Activated CD4-positive, alpha-beta memory T cell treated with anti-CD3 and anti-CD28 coated beads, Interleukin-2, amount 10 ng/mL, durations not matched to agents 7 days and 5 days (primary cell): ENCODE results near the gene SPATA25. TPM values are rescaled to one million over a fixed set of nuclear protein-coding genes. Genes with fewer than 3 reads are reported as not detected.
A peak's percentile ranks its signal among the peaks of the same experiment; 100 is the strongest.

Source experiments
- CTCF ChIA-PET: fragments of 350-600 bp; sonication (Branson Sonifier 250); formaldehyde crosslinking; loops from one replicate; lab custom pipeline; 2021; ENCODE audit warnings: antibody characterized with exemption, inconsistent platforms; lab: Charles Lee
- POLR2A ChIA-PET: fragments of 350-600 bp; sonication (Branson Sonifier 250); formaldehyde crosslinking; loops from one replicate; lab custom pipeline; 2021; ENCODE audit warnings: antibody characterized with exemption; lab: Charles Lee
- DNase-seq: peaks from one replicate; pipeline ENCODE4 v3.0.0-alpha.2; 2020
- H3K27ac Mint-ChIP-seq: one replicate; pipeline ENCODE4 v1.8.0; 2021; ENCODE audit warnings: mild to moderate bottlenecking, mixed read lengths
- H3K27me3 Mint-ChIP-seq: one replicate; pipeline ENCODE4 v1.8.0; 2021; ENCODE audit warnings: mixed read lengths
- H3K36me3 Mint-ChIP-seq: one replicate; pipeline ENCODE4 v1.8.0; 2021; ENCODE audit warnings: low read depth, mixed read lengths
- H3K4me1 Mint-ChIP-seq: one replicate; pipeline ENCODE4 v1.8.0; 2021; ENCODE audit warnings: mixed read lengths
- H3K4me3 Mint-ChIP-seq: one replicate; pipeline ENCODE4 v1.8.0; 2021; ENCODE audit warnings: mild to moderate bottlenecking, mixed read lengths
- H3K9me3 Mint-ChIP-seq: one replicate; pipeline ENCODE4 v1.8.0; 2021; ENCODE audit warnings: mixed read lengths
- total RNA-seq, 2 experiments: library from RNA; stranded (reverse); gene quantifications; one replicate each; pipeline ENCODE4 v1.2.3, GENCODE V29; 2021

Gene SPATA25
- total RNA-seq, 2 experiments from 2014 or later, result 0.30 to 0.88 TPM

GRCh38 chr20:45898285-45898684 is 10.9 kb upstream of the SPATA25 start:
- H3K27me3 Mint-ChIP-seq, result no peaks in the 10 kb centered on the region
- peaks cover 11% of the 10 kb centered on the region for H3K36me3 Mint-ChIP-seq
- no peak overlapping the region for H3K4me3 Mint-ChIP-seq
- peaks cover 7% of the 10 kb centered on the region for H3K4me1 Mint-ChIP-seq
- DNase-seq, result no peak
- H3K9me3 Mint-ChIP-seq, result no peaks in the 10 kb centered on the region
- no peak overlapping the region for H3K27ac Mint-ChIP-seq
- CTCF ChIA-PET, result no interaction called here
- POLR2A ChIA-PET, result interaction anchor here (1.3 kb wide), 1 partner anchor 12 kb away, joined by 3 read pairs; no protein-coding TSS in a partner anchor

- no peak overlapping the region for H3K4me3 Mint-ChIP-seq
- no peak overlapping the region for H3K27ac Mint-ChIP-seq
- no peaks in the 10 kb centered on the region for H3K27me3 Mint-ChIP-seq
- POLR2A ChIA-PET, result interaction anchor here (1.3 to 1.5 kb wide), 2 partner anchors 8 to 13 kb away, joined by 3 read pairs; no protein-coding TSS in a partner anchor
- H3K4me1 Mint-ChIP-seq, result peaks cover 13% of the 10 kb centered on the region
- no peaks in the 10 kb centered on the region for H3K9me3 Mint-ChIP-seq
- CTCF ChIA-PET, result no interaction called here
- DNase-seq, result no peak
- peaks cover 11% of the 10 kb centered on the region for H3K36me3 Mint-ChIP-seq
Observed at GRCh38 chr20:45897692-45898091, 10.3 kb upstream of the SPATA25 start.

GRCh38 chr20:45897289-45897688 is 9.9 kb upstream of the SPATA25 start:
- Mint-ChIP-seq H3K27ac (no peak overlapping the region), H3K27me3 (no peaks in the 10 kb centered on the region), H3K9me3 (no peaks in the 10 kb centered on the region), H3K4me3 (no peak overlapping the region), H3K4me1 (peaks cover 17% of the 10 kb centered on the region), H3K36me3 (peaks cover 11% of the 10 kb centered on the region)
- POLR2A ChIA-PET, result interaction anchor here (1.3 to 1.5 kb wide), 3 partner anchors 8 to 16 kb away, joined by 3 read pairs; partner anchors contain the start of gene ZSWIM1
- no peak for DNase-seq
- CTCF ChIA-PET, result no interaction called here

DNA sequence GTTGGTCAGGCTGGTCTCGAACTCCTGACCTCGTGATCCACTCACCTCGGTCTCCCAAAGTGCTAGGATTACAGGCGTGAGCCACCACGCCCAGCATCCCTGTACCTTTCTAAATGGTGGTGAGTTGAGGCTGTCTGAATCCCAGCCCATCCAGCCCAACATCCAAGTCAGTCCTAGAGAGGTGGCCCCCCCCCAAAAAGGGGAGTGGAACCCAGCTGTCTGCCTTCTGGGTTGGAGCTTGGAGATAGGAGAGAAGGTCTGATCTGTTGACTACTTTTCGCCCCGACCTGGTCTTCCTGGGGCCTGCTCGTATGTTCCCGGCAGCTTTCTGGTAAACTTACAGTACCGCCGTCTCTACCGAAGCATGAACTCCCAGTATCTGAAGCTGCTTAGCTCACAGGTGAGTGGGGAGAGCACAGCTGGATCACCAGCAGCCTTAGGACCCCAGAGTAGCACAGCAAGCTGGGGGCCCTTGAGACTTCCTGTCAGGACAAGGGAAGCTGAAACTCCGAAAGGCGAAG is 9.3 kb upstream of the SPATA25 start:
- H3K4me1 Mint-ChIP-seq, result peaks cover 22% of the 10 kb centered on the region
- H3K36me3 Mint-ChIP-seq, result peaks cover 11% of the 10 kb centered on the region
- no peak overlapping the region for H3K4me3 Mint-ChIP-seq
- H3K27me3 Mint-ChIP-seq, result no peaks in the 10 kb centered on the region
- H3K9me3 Mint-ChIP-seq, result no peaks in the 10 kb centered on the region
- POLR2A ChIA-PET, result interaction anchor here (1.3 to 1.5 kb wide), 3 partner anchors 9 to 16 kb away, joined by 3 read pairs; partner anchors contain the start of gene ZSWIM1
- no peak for DNase-seq
- CTCF ChIA-PET, result no interaction called here
- H3K27ac Mint-ChIP-seq, result no peak overlapping the region

DNA sequence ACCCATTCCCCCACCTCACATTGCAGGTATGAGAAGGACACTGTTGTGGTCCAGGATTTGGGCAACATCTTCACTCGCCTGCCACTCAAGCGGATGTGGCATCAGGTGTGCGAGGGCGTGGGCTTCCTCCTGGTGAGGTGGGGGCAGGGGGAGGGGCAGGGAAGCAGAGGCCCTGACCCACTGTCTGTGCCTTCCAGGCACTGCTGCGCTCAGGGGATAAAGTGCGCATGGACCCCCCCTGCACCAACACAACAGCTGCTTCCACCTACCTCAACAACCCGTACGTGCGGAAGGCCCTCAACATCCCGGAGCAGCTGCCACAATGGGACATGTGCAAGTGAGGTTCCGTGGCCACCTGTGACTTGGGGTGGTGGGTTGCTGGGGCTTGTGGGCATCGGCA is 7.4 kb upstream of the SPATA25 start:
- ChIA-PET CTCF (no interaction called here), POLR2A (interaction anchor here (1.3 kb wide), 1 partner anchor 10 kb away, joined by 3 read pairs; no protein-coding TSS in a partner anchor)
- H3K4me3 Mint-ChIP-seq, result no peak overlapping the region
- no peak overlapping the region for H3K27ac Mint-ChIP-seq
- DNase-seq, result no peak
- H3K36me3 Mint-ChIP-seq, result peaks cover 13% of the 10 kb centered on the region
- H3K9me3 Mint-ChIP-seq, result no peaks in the 10 kb centered on the region
- H3K4me1 Mint-ChIP-seq, result peaks cover 32% of the 10 kb centered on the region
- H3K27me3 Mint-ChIP-seq, result peaks cover 5% of the 10 kb centered on the region

- peak overlapping the region; percentile 5 for H3K4me3 Mint-ChIP-seq
- no peak overlapping the region for H3K27ac Mint-ChIP-seq
- peaks cover 5% of the 10 kb centered on the region for H3K27me3 Mint-ChIP-seq
- CTCF ChIA-PET, result interaction anchor here (0.9 to 1.5 kb wide), 2 partner anchors 12 to 94 kb away, joined by 3 read pairs; partner anchors contain the start of gene ZSWIM1
- peaks cover 33% of the 10 kb centered on the region for H3K4me1 Mint-ChIP-seq
- no peaks in the 10 kb centered on the region for H3K9me3 Mint-ChIP-seq
- H3K36me3 Mint-ChIP-seq, result peaks cover 13% of the 10 kb centered on the region
- POLR2A ChIA-PET, result interaction anchor here (1.6 to 5.4 kb wide), 3 partner anchors 9 to 40 kb away, joined by 6 to 42 read pairs (median 36); partner anchors contain the start of genes PCIF1 and ZSWIM1
- no peak for DNase-seq
Observed at GRCh38 chr20:45893831-45894230, 6.4 kb upstream of the SPATA25 start.

GRCh38 chr20:45892828-45893500 is 5.5 kb upstream of the SPATA25 start:
- no peaks in the 10 kb centered on the region for H3K9me3 Mint-ChIP-seq
- peaks cover 5% of the 10 kb centered on the region for H3K27me3 Mint-ChIP-seq
- ChIA-PET CTCF (interaction anchor here (1.5 to 4.0 kb wide), 3 partner anchors 12 to 94 kb away, joined by 3 to 19 read pairs (median 7); partner anchors contain the start of gene ZSWIM1), POLR2A (interaction anchor here (1.2 to 5.4 kb wide), 6 partner anchors 8 to 80 kb away, joined by 3 to 42 read pairs (median 14); partner anchors contain the start of genes PCIF1, UBE2C, ZNF335 and ZSWIM1)
- peak overlapping the region; percentile 36 for H3K27ac Mint-ChIP-seq
- peak overlapping the region; percentile 88 for H3K4me3 Mint-ChIP-seq
- DNase-seq, result no peak
- H3K4me1 Mint-ChIP-seq, result peaks cover 33% of the 10 kb centered on the region
- H3K36me3 Mint-ChIP-seq, result peaks cover 13% of the 10 kb centered on the region

DNA sequence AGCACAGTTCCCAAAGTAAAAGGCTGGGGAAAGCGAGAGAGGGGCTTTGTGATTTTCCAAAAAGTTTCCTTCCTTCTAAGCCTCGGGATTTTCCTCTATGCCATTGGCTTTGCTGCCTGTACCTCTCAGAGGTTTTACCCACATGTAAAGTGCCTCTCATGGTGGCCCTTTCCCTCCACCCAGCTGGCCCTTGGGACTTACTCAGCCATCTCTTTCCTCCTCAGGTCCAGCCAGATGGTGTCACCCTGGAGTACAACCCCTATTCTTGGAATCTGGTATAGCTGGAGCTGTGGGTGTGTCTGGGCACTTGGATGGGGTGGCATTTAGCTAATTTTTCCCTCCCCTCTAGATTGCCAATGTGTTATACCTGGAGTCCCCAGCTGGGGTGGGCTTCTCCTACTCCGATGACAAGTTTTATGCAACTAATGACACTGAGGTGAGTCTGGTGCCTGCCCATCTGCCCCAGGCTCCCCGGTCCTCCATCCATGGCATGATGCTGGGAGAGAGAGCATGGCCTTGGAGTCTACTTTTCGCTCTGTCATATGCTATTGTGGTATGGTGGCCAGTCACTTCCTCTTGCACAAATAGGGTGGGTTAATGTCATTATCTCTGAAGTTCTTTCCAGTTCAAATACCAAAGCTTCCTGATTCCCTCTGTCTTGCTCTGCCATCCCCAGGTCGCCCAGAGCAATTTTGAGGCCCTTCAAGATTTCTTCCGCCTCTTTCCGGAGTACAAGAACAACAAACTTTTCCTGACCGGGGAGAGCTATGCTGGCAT is 4.8 kb upstream of the SPATA25 start:
- H3K36me3 Mint-ChIP-seq, result peaks cover 9% of the 10 kb centered on the region
- no peak for DNase-seq
- H3K9me3 Mint-ChIP-seq, result no peaks in the 10 kb centered on the region
- peaks cover 5% of the 10 kb centered on the region for H3K27me3 Mint-ChIP-seq
- CTCF ChIA-PET, result interaction anchor here (1.5 to 4.0 kb wide), 3 partner anchors 11 to 93 kb away, joined by 3 to 19 read pairs (median 7); partner anchors contain the start of gene ZSWIM1
- H3K4me1 Mint-ChIP-seq, result peaks cover 33% of the 10 kb centered on the region
- peak overlapping the region; percentile 88 for H3K4me3 Mint-ChIP-seq
- POLR2A ChIA-PET, result interaction anchor here (1.2 to 5.4 kb wide), 7 partner anchors 7 to 100 kb away, joined by 3 to 42 read pairs (median 6); partner anchors contain the start of genes DNTTIP1, PCIF1, UBE2C and WFDC3
- H3K27ac Mint-ChIP-seq, result peak overlapping the region; percentile 40

GRCh38 chr20:45890985-45891983 is 3.9 kb upstream of the SPATA25 start, which contains the start of the genes CTSA and NEURL2:
CTSA (plus strand) TSS chr20:45891335; CDS start chr20:45891569, 234 bp downstream.
NEURL2 (minus strand) TSS chr20:45891208; CDS start chr20:45890991, 217 bp downstream.
- POLR2A ChIA-PET, result interaction anchor here (0.6 to 5.4 kb wide), 9 partner anchors 9 to 99 kb away, joined by 3 to 42 read pairs (median 6); partner anchors contain the start of genes ACOT8, DNTTIP1, PCIF1 and UBE2C
- Mint-ChIP-seq H3K27me3 (peaks cover 5% of the 10 kb centered on the region), H3K36me3 (peaks cover 9% of the 10 kb centered on the region), H3K4me1 (peaks cover 36% of the 10 kb centered on the region), H3K4me3 (peak within 1 kb of the TSS; percentile 88), H3K9me3 (no peaks in the 10 kb centered on the region), H3K27ac (peak within 1 kb of the TSS; percentile 40)
- peak; percentile 87 for DNase-seq
- CTCF ChIA-PET, result interaction anchor here (1.1 to 4.0 kb wide), 4 partner anchors 9 to 92 kb away, joined by 3 to 19 read pairs (median 8); partner anchors contain the start of gene ZSWIM1

DNA sequence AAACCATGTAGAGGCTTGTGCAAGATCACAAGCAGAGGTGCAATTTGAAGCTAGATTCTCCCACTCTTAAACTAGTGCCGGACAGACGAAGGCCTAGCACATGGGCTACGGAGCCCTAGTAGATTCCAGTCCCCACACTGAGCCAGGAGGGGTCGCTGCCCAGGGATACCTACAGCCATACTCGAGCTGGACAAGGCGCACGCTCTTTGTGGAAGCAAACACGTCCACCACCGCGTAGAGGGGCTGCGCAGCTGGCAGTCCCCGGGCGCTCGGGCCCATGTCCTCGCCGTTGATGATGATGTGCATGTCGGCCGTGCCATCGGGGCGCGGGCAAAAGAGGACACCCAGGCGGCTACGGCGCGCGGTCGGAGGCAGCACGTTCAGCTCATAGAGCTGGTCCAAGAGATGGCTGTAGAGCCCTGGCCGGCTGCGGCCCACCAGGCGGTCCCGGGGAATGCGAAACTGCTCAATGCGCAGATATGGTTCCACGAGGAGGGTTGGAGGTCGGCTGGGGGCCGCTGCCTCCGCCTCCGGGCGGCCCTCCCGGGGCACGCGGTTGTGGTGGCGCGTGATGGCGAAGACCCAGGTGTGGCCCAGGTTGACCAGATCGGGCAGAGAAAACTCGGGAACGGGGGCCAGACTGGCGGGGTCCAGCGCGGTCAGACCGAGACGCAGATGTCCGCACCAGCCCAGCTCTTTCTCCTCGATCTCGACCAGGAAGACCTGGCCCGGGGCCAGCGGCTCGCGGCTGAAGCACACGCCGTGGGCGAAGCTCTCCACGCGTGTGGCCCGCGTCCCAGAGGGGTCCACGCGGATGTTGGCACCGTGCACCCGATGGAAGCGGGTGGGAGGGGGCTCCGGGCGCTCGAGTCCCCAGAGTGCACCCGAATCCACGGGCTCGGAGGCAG is 2.9 kb upstream of the SPATA25 start:
- DNase-seq, result peak; percentile 41
- Mint-ChIP-seq H3K27me3 (peaks cover 5% of the 10 kb centered on the region), H3K4me3 (peak overlapping the region; percentile 88), H3K9me3 (no peaks in the 10 kb centered on the region), H3K4me1 (peaks cover 39% of the 10 kb centered on the region), H3K27ac (no peak overlapping the region), H3K36me3 (peaks cover 9% of the 10 kb centered on the region)
- CTCF ChIA-PET, result interaction anchor here (1.1 to 4.0 kb wide), 7 partner anchors 9 to 119 kb away, joined by 3 to 19 read pairs (median 4); partner anchors contain the start of gene ZSWIM1
- POLR2A ChIA-PET, result interaction anchor here (0.6 to 5.4 kb wide), 11 partner anchors 8 to 98 kb away, joined by 3 to 42 read pairs (median 6); partner anchors contain the start of genes ACOT8, DNTTIP1, PCIF1 and SNX21
